Stimulated activated CD8-positive, alpha-beta memory T cell treated with anti-CD3 and anti-CD28 coated beads, Interleukin-15, amount 100 ng/mL, for 4 hours (primary cell): ENCODE results near the gene MTG2.
"Not testable (repeated sequence)": the region's sequence is repeated elsewhere in the genome, so short reads cannot be mapped to it uniquely, and the experiment has no call there.

Experiments
- DNase-seq, 2 donors: peaks; one replicate each; pipeline ENCODE4 v3.0.0-alpha.2; 2020; ENCODE audit warnings: low read depth in 2 of 2

Gene MTG2

DNA sequence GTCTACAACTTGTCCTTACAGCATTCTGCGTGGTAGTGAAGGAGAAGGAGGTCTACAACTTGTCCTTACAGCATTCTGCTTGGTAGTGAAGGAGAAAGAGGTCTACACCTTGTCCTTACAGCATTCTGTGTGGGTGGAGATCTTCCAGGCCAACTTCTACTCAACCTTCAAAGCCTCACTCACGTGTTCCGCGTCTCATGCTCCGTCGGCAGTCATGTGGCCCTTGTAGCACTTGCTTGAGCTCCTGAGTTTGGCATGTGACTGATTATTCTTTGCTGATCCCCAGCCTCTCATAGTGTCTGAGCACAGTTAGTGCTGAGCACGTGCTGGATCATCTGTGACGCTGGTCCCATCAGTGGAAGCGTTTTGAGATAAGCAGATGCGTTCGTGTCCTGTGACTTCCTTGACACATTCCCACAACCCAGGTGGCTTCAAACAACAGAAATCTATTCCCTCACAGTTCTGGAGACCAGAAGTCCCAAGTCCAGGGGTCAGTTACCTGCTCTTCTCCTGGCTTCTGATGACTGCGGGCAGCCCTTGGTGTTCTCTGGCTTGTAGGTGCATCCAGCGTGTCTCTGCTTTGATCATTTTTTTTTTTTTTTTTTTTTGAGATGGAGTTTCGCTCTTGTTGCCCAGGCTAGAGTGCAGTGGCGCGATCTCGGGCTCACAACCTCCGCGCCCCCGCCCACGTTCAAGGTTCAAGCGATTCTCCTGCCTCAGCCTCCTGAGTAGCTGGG, 36.6 kb upstream of the MTG2 start:
- DNase-seq: no peak

DNA sequence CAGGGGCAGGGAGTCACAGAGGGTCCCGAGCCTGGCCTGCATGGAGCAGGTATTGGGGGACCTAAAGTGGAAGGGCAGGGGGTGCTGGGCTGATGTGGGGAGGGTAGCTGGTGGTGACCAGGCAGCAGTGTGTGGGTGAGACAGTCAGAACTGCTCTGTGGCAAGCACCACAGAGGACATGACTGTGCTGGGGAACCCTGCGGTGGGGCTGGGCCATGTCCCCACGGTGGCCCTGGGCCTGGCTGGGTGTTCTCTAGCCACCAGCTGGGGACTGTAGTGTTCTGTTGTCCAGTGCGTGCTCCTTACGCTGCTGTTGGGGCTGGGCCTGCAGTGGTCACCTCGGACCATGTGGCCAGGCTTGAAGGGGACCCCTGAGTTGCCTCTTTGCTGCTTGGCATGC, 35.7 kb upstream of the MTG2 start:
- DNase-seq: no peak

DNA sequence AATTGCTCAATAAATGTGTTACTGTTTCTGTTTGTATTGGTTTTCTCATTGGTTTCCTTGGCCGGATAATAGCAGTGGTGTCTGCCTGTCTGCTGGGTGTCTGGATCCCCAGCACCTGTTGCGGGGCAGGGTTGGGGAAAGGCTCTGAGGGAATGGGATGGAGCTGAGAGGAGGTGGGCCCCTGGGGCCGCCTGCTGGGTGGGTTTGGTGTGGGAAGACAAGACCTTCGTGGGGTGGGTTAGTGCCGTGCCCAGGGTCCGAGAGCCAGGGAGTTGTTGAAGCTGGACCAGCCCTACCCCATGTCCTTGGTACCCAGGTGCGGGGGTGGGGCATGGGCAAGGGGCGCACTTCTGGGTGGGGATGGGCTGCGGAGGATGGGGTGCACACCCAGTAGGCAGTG, 35.3 kb upstream of the MTG2 start:
- DNase-seq: no peak

DNA sequence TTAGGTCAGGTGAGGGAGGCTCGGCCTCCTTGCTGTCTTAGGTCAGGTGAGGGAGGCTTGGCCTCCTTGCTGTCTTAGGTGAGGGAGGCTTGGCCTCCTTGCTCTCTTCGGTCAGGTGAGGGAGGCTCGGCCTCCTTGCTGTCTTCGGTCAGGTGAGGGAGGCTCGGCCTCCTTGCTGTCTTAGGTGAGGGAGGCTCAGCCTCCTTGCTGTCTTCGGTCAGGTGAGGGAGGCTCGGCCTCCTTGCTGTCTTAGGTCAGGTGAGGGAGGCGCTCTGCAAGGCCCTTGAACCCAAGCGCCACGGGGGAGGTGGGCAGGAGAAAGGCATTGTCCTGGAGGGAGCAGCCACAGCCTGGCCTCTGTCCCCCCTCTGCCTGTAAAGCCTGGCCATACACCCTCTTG, 34.4 kb upstream of the MTG2 start:
- DNase-seq: not testable (repeated sequence)

DNA sequence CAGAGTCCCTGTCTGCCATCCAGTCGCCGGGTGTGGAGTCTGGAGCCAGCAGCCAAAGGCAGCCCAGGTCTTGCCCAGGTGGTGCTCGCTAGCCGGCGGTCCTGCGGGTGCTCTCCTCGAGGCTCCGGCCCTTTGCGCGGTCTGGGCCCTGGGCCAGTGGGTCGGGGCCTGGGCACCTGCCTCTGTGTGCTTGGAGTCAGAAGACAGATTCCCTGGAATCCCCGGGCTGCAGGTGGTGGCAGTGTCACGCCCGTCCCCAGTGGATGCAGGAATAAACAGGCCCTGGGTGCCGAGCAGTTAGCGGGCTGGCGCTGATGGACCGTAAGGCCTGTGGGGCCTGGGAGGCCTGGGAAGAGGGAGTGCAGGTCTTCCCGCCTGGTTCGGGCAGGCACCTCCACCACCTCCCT, 33.9 kb upstream of the MTG2 start:
- DNase-seq: no peak

DNA sequence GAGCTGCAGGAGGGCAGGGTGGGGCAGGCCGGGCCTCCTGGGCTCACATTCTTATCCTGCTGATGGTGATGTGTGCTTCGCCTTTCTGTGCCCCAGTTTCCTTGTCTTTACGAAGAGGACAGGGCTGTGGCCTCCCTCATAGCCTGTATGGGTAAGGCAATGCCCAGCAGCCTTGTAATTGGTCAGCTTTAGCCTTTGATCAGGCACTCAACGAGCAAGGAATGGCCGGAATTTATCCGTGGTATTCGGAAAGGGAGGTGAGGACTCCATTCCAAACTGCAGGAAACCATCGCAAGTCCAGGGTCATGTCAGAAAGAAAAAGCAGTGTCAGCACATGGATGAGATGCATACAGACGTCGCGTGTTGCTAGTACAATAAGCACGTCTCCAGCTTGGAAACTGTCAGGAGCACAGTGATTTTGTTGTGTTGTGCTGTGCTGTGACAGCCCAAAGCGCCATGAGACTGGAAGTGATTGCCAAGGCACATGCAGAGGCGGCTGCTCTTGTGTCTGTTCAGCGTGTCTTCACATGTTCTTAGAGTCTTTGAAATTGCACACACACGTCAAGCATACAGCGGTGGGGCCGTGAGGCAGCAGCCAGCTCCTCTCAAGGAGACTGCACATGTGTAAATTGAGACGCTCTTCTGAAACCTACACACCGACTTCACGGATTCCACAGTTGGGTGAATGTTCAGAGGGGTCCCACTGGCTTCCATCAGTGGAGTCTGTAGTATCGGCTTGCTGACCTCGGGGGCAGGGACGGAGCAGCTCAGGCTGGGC, 33.1 kb upstream of the MTG2 start:
- no peak for DNase-seq

DNA sequence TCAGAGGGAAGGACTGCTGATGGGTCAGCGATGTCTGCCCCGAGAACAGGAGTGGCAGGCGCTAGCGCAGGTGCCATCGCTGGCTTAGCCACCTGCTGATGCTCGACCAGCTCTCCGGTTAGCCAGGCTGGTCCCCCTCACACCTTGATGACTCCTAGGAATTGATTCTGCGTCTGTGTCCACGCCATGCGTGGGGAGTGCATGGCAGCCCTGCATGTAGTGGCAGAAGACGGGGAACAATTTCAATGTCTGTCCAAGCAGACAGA, 32.6 kb upstream of the MTG2 start:
- DNase-seq: no peak

DNA sequence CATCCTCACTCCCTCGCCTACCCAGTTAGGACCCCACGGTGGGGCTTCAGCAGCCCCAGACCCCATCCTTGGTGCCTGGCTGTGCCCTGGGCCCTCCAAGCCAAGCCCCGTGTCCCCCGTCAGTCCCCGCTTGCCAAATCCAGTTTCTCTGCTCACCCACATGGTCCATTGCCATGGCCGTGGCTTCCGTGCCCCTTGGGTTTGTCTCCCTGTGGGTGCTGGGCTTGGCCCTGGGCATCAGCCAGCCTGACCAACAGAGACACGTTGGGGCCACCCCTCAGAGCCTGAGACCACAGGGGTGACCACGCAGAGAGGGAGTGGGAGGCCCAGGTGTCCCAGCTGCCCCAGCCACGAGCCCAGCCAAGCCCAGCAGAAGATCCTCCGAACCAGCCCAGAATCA, 31.6 kb upstream of the MTG2 start:
- no peak for DNase-seq

DNA sequence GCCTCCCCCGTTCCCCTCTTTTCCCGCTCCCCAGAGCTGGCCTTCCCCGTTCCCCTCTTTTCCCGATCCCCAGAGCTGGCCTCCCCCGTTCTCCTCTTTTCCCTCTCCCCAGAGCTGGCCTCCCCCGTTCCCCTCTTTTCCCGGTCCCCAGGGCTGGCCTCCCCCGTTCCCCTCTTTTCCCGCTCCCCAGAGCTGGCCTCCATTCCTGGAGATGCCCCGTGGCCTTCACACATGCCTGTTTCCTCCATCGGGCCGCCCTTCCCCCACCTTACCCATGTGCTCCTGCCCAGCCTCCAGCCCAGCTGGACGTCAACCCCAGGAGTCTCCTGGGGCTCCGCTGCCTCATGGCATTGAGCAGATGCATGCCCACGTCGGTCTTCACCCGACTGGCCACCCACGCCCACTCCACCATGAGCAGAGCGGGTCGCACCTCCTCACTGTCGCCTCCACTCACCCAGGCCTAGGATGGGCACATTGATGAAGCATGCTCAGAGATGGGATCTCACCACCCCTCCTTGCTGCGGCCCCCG, 30.9 kb upstream of the MTG2 start:
- no peak for DNase-seq

DNA sequence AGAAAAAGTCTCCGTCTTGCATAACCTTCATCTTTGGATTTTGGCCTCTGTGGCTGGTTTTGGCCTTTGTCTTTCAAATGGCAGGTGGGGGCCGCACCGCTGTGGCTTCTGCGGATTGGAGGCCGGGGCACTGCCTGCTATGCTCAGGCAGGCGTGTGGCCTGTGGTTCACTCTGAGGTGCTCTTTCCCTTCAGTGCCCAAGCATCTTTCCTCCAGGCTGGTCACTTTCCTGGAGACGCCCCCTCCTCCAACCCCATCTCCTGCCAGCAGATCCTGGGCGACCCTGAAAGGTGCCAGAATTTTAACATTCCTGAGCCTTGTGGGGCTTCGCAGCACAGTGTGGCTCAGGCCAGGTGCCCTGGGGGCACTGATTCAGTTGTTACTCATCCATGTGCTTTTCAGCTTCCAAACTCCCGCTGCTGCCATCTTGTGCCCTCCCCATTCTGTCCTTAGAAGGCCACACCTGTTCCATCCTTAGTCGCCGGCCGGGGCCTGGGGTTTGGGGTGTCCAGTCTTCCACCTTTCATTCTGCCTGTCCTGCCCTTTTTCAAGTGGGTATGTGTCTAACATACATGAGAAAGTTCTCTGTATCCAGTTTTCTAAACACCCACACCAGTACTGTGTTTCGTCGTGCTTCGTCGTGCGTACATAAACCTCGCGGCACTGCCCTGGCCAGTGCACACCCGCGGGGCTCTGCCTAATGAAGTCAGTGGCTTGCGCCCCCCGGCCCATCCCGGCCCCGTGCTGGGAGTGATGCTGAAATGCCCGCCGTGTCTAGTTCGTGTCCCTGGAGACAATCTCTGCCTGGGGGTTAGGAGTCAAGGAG, 27.2 kb upstream of the MTG2 start:
- no peak for DNase-seq

DNA sequence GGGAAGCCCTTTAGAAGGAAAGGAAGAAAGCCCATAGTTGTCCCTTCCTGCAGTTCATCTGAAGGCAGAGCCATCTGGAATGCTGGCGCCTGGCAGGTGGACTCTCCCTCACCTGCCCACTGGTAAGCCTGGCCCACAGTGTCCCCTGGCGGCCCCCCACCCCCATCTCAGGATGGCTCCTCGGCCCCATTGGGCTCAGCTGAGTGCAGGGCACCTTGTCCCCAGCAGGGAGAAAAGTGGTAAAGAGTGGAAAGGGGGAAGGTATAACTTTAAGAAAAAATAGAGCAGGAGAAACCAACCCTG, 26.6 kb upstream of the MTG2 start:
- DNase-seq: no peak

DNA sequence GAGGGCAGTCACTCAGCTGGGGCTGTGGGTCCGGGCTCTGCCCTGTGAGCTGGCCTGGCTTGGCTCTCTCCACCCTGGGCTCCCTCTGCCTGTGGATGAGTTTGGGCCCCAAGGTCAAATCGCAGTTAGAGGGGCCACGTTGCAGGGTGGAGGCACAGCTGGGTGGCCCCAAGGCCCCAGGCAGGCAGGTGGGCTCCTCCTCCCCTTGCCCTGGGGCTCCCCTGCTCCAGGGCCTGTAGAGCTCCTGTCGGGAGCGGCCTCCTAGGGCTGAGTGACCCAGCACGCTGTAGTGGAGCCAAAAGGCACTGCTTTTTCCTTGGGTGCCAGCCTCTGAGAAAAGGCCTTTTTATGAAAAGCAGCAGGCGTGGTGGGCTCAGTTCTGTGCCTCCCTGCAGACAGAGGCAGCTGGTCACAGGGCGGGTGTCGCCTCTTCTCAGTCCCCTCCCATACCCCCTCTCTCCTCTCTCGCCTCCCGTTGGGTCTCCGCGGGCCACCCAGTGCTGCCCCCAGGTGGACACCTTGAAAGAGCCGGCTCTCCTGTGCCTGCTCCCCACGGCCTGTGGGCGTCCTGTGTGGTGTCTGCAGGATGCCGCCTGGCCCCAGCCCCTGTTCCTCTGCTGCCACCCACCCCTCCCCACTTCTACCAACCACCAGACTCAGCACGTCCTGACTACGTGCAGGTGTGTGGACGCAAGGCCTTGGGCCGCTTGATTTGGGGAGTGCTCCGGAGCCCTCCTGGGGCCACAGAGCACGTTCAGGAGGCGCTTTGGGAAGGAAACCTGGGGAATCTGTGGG, 26.0 kb upstream of the MTG2 start:
- peak; percentile 45 to 50 for DNase-seq

DNA sequence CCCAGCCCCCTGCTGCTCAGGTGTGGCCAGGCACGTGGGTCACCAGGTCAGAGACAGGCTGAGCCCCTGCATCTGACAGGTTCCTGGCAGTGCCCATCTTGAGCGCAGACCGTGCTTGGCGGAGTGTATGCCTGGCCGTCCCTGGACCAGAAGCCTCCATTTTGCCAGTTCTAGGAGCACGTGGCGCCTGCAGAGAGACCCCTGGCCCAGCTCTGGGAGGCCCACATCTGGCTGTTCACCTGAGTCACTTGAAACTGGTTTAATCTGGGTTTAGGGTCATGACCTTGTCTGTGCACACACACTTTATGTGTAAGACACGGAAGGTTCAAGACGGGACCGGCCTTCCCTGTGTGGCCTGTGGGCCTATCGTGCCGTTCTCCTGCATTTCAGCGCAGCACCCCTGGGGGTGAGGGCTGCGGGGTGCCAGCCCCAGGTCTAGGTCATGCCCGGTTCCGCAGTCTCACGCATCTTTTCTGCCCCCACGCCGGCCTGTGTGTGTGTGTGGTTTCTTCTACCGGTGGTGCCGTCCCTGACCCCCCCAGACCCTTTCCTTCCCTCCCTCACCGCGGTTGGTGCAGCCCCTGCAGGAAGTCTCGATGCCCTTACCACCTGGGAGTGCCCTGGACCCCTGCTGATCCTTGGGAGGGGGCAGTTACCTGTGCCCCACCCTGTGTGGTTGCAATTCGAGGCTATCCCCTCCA, 25.3 kb upstream of the MTG2 start:
- DNase-seq: no peak

DNA sequence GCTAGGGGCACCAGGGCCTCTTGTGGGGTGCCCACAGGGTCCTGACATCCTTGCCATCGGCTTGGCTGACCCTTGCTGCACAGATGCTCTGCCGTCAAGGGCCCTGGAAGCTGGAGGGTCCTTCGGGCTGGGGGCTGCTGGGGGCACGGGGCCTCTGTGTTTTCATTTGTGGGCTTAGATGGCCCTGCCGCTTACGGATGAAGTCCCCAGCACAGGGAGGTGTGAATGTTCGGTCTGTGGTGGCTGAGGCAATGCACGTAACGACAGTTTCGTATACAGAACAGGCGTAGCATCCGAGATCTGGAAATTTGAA, 24.8 kb upstream of the MTG2 start:
- DNase-seq: no peak

DNA sequence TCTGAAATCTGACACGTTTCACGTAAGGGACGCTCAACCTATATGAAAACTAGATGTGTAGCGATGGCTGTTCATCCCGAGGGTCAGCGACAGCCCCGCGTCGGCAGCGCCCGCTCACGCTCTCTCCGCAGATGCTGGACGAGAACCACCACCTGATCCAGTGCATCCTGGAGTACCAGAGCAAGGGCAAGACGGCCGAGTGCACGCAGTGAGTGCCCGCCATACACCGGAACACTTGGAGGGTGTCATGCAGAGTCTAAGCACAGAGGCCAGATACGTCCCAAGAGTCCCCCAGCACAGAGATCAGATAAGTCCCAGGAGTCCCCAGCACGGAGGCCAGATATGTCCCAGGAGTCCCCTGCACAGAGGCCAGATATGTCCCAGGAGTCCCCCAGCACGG, 24.3 kb upstream of the MTG2 start:
- DNase-seq: no peak

DNA sequence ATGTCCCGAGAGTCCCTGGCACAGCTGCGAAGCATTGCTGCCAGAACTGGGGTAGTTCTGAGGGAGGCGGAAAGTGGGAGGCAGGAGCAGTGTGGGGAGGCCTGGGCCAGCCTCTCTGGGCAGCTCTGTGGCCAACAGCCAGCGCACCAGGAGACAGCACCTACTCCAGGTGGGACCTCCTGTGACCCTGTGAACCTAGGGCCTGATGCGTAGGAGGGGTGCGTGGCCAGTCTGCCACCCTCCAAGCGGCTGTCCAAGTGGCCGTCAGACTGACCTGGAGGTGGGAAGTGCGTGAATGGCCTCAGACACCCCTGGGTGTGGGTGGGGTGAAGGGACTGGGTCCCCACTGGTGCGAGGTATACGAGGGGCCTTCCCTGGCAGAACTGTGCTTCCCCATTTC, 23.8 kb upstream of the MTG2 start:
- no peak for DNase-seq

DNA sequence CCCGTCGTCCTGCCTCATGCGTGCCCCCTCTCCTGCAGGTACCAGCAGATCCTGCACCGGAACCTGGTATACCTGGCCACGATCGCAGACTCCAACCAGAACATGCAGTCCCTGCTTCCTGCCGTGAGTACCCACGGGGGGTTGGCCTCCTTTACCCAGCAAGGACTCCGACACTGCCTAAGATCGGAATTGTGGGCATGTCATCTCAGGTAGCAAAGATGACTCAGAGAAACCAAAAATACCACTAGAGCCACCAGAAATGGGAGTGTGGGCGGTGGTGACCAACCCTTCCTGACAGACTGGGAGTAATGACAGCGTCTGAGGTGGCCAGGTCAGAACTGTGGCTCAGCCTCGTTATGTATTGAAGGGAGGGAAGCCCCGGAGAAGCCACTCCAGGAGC, 23.0 kb upstream of the MTG2 start:
- DNase-seq: peak; percentile 11 to 36

DNA sequence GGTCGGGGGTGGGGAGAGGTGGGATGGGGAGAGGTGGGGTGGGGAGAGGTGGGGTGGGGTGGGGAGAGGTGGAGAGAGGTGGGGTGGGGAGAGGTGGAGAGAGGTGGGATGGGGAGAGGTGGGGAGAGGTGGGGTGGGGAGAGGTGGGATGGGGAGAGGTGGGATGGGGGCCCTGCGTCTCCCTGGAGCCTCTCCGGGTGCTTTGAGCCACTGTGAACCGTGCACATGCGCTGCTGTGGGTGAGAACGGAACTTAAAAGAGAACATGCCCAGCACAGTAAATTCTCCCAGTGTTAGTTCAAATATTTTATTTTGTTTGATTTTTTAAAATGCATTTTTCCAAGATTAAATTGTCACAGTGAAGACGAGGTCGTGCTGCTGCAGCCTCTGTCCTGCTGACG, 22.6 kb upstream of the MTG2 start:
- DNase-seq: no peak

DNA sequence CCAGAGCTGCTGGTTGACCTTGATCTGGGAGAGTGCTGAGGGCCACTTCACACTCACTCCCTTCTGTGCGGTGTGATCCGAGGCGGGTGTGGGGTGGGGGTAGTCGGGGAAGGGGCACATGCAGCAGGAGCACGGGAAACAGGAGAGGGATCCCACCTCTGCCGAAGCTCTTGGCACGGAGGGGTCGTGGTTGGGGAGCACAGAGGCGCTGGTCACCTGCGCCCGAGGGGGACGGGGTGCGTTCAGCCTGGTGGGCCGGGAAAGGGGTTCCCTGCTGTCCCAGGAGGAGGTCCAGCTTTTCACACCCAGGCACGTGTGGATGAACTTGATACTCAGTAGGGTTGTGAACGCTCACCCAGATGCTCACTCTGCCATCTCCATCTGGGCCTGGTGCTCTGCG, 22.0 kb upstream of the MTG2 start:
- DNase-seq: no peak

DNA sequence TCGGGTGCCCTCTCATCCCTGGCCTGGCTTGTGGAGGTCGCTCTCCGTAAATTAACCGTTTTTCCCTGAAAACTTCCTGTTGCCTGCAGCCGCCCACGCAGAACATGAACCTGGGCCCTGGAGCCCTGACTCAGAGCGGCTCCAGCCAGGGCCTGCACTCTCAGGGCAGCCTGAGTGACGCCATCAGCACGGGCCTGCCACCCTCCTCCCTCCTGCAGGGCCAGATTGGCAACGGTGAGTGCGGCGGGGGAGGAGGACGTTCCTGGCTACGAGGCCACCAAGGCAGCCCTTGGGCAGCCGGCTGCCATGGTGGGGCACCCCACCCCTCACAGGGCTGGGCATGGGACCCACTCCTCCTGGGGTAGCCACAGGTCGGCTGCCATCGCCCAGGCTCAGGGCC, 21.5 kb upstream of the MTG2 start:
- no peak for DNase-seq

DNA sequence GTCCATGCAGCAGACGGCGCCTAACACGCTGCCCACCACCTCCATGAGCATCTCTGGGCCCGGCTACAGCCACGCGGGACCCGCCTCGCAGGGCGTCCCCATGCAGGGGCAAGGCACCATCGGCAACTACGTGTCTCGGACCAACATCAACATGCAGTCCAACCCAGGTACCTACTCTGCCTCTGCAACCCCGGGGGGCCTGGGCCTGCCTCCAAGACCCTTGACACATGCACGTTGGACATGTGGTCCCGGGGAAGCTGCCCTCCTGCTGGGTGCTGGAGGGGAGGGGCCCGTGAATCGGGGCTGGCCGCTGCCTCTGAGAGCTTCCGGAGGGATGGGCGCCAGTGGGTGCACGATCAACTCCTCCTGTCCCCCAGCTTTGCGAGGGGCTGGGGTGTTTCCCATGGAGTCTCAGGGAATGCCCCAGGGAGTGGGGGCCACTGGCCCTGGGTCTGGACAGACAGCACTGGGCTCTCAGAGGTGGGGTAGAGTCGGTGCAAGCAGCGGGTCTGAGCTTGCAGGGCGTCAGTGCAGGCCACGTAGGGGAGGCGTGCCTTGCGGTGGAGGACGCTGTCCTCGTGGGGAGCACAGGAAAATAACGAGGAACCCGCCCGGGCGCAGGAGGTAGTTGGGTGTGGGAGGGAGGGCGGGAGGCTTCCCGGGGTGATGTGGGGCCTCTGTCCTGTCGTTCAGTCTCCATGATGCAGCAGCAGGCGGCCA, 19.9 kb upstream of the MTG2 start:
- DNase-seq: no peak
